Hepatocyte (in vitro differentiated cells): ENCODE results near the gene C2CD3.

Experiments used
- CTCF ChIP-seq: fragments of 200-600 bp; sonication (generic); IDR thresholded peaks from 2 replicates; pipeline ENCODE4 v1.5.1; 2016; ENCODE audit warnings: antibody characterized with exemption, mild to moderate bottlenecking; ENCODE audit not compliant: poor library complexity
- EZH2 ChIP-seq: fragments of 200-600 bp; sonication (generic); IDR thresholded peaks from 2 replicates; pipeline ENCODE4 v1.6.1; 2016; ENCODE audit warnings: antibody characterized with exemption, mild to moderate bottlenecking, borderline replicate concordance

DNA sequence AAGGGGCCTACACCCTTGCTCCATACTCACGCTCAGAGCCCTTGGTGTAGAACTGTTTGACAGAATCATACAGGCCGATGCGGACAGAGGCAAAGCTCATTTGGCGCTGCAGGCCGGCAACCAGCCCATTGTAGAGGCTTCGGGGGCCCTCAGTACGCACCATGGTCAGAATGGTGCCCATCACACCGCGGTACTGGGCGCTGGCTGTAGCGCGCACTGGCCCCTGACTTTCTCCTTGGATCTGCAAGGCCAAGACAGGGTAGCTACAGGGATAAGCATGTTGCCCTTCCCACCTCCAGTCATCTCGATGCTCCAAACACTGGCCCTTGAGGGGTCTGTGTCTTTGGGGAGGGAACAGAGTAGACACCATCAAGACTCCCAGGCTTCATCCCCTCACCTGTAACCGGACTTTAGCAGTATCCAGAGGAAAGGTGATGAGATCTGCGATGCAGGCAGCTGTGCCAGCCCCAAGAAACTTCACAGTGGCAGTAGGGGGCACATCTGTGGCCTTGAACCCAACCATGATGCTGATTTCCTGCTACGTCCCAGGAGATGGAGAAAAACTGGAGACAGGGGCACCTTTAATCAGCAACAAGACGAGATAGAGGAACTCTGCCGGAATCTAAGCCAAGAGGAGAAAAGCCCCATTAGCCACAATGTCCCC is 192.8 kb downstream of the C2CD3 start:
- no peak for TF ChIP-seq CTCF
- TF ChIP-seq EZH2, result no peak
